Measurements from ENCODE around the gene XPR1. TPM values are rescaled to one million over a fixed set of nuclear protein-coding genes. Genes with fewer than 3 reads are reported as not detected.

Gene XPR1
- total RNA-seq, 4 donors from 2014 or later = 17.2 to 28.3 (median 26.6) TPM

DNA sequence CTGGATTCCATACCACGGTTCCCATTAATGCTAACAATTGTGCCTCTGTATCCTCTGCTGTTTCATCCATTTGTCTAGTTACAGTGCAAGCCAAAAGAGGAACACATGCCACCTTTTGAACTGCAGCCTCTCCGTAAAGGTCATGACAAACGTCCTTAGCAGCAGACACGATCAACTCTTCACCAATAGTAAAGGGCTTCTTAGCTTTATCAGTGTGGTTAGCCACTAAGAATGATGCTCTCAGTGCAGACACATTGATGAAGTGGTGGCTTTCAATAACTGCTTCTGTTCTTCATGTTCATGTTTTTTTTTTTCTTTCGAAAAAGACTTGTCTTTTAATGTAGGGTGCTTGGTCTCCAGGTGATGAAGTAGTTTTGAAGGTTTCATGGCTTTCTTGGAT, 14.3 kb downstream of the XPR1 start:
- Histone ChIP-seq H3K4me1 (peaks cover 3 to 17% (median 6%) of the 10 kb centered on the region in 3 donors), H3K9me3 (no peaks in the 10 kb centered on the region), H3K27me3 (no peaks in the 10 kb centered on the region), H3K27ac (no peak overlapping the region), H3K4me3 (no peak overlapping the region), H3K36me3 (peaks cover 0 to 6% of the 10 kb centered on the region in 2 donors)
- ATAC-seq = no peak
- TF ChIP-seq POLR2AphosphoS5 (IDR thresholded peaks at IDR 0.05) (no peak), CTCF (IDR thresholded peaks at IDR 0.05) (no peak), POLR2A (IDR thresholded peaks at IDR 0.05) (no peak), EP300 (IDR thresholded peaks at IDR 0.05) (no peak)
- WGBS, 2 donors (ENCODE audit: low coverage in 1 of 2) = 98 to 100% methylated on average over 1 to 4 of the region's 5 CpGs

DNA sequence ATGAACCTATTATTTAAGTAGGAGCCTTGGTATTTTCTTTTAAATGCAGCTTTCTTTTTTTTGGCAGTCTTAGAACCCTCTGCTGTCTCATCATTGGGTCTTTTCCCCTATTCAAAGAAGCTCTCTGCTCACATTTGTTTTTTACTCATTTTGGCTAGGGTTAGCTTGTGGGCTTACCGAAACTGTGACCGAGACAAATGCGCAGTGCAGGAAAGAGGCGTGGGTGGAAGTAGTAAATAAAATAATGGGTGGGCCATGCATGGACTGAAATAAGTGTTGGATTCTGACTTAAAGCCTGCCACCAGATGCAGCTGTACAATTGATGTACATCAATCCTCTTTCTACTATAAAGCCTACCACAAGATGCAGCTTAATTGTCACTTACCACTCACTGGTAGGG, 14.7 kb downstream of the XPR1 start:
- Histone ChIP-seq H3K27me3 (no peaks in the 10 kb centered on the region), H3K4me1 (peaks cover 3 to 17% (median 6%) of the 10 kb centered on the region in 3 donors), H3K9me3 (no peaks in the 10 kb centered on the region), H3K27ac (no peak overlapping the region), H3K36me3 (peaks cover 0 to 6% of the 10 kb centered on the region in 2 donors), H3K4me3 (no peak overlapping the region)
- TF ChIP-seq CTCF (IDR thresholded peaks at IDR 0.05) (no peak), POLR2AphosphoS5 (IDR thresholded peaks at IDR 0.05) (no peak), EP300 (IDR thresholded peaks at IDR 0.05) (no peak), POLR2A (IDR thresholded peaks at IDR 0.05) (no peak)
- 94% methylated on average over 3 of the region's 4 CpGs; no CpG with 5 or more reads in 1 of the 2 donors for WGBS, 2 donors (ENCODE audit: low coverage in 1 of 2)
- no peak for ATAC-seq

GRCh38 chr1:180652792-180653191, 21.0 kb downstream of the XPR1 start:
- TF ChIP-seq CTCF (IDR thresholded peaks at IDR 0.05) = no peak
- TF ChIP-seq POLR2A (IDR thresholded peaks at IDR 0.05) = no peak
- no peak for TF ChIP-seq POLR2AphosphoS5 (IDR thresholded peaks at IDR 0.05)
- no peak for TF ChIP-seq EP300 (IDR thresholded peaks at IDR 0.05)
- Histone ChIP-seq H3K27me3 (no peaks in the 10 kb centered on the region), H3K9me3 (peaks cover 0 to 11% (median 0%) of the 10 kb centered on the region in 3 donors), H3K4me3 (no peak overlapping the region), H3K27ac (no peak overlapping the region), H3K4me1 (no peaks in the 10 kb centered on the region), H3K36me3 (no peaks in the 10 kb centered on the region)
- ATAC-seq = no peak
- WGBS, 2 donors (ENCODE audit: low coverage in 1 of 2) = 92 to 96% methylated on average over 2 of the region's 2 CpGs

GRCh38 chr1:180662709-180663108, 30.9 kb downstream of the XPR1 start:
- H3K4me1 ChIP-seq = no peaks in the 10 kb centered on the region
- H3K27ac ChIP-seq = no peak overlapping the region
- peaks cover 0 to 35% (median 0%) of the 10 kb centered on the region in 3 donors for H3K9me3 ChIP-seq
- peaks cover 0 to 6% of the 10 kb centered on the region in 2 donors for H3K36me3 ChIP-seq
- no peaks in the 10 kb centered on the region for H3K27me3 ChIP-seq
- no peak for TF ChIP-seq POLR2AphosphoS5 (IDR thresholded peaks at IDR 0.05)
- TF ChIP-seq EP300 (IDR thresholded peaks at IDR 0.05) = no peak
- TF ChIP-seq POLR2A (IDR thresholded peaks at IDR 0.05) = no peak
- TF ChIP-seq CTCF (IDR thresholded peaks at IDR 0.05) = no peak
- no peak for ATAC-seq
- H3K4me3 ChIP-seq = no peak overlapping the region

DNA sequence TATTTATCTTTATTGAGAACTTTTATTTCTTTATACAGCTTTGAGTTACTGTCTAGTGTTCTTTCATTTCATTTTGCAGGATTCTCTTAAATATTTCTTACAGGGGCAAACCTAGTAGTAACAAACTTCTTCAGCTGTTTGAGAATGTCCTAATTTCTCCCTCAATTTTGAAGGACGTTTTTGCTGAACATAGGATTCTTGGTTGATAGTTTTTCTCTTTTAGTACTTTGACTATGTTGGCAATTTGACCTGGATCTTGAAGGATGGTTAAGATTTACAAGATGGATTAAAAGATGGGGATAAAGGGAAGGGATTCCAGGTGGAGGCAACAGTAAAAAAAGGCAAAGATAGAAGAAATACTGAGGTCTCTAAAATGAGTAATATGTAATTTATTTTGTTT, 38.9 kb downstream of the XPR1 start:
- no peak overlapping the region for H3K27ac ChIP-seq
- H3K27me3 ChIP-seq = no peaks in the 10 kb centered on the region
- TF ChIP-seq POLR2AphosphoS5 (IDR thresholded peaks at IDR 0.05) (no peak), POLR2A (IDR thresholded peaks at IDR 0.05) (no peak), CTCF (IDR thresholded peaks at IDR 0.05) (no peak), EP300 (IDR thresholded peaks at IDR 0.05) (no peak)
- no peak for ATAC-seq
- peaks cover 0 to 4% of the 10 kb centered on the region in 2 donors for H3K36me3 ChIP-seq
- no peak overlapping the region for H3K4me3 ChIP-seq
- peaks cover 0 to 7% (median 0%) of the 10 kb centered on the region in 3 donors for H3K4me1 ChIP-seq
- WGBS, 2 donors (ENCODE audit: low coverage in 1 of 2) = 86 to 89% methylated on average over 1 of the region's 1 CpG
- H3K9me3 ChIP-seq = peaks cover 0 to 16% (median 0%) of the 10 kb centered on the region in 3 donors

All from gastroesophageal sphincter (tissue), 4 donors.